Activated naive CD8-positive, alpha-beta T cell treated with anti-CD3 and anti-CD28 coated beads, Interleukin-2, amount 10 ng/mL, durations not matched to agents 7 days and 5 days (primary cell): Measurements from ENCODE around the gene MYPN. TPM values are rescaled to one million over a fixed set of nuclear protein-coding genes. Genes with fewer than 3 reads are reported as not detected.
"Not testable (repeated sequence)": the region's sequence is repeated elsewhere in the genome, so short reads cannot be mapped to it uniquely, and the experiment has no call there.

Experiments
- ATAC-seq: fragments of 150-1000 bp; cut with Tn5 transposase; one replicate; pipeline ENCODE4 v1.10.0; 2021; ENCODE audit warnings: low read depth, moderate library complexity
- POLR2A ChIA-PET: fragments of 350-600 bp; sonication (Branson Sonifier 250); formaldehyde crosslinking; loops from one replicate; lab custom pipeline; 2021; ENCODE audit warnings: antibody characterized with exemption; lab: Charles Lee
- DNase-seq: peaks from one replicate; pipeline ENCODE4 v3.0.0; 2021
- H3K27ac Mint-ChIP-seq: one replicate; pipeline ENCODE4 v1.8.0; 2022; ENCODE audit warnings: mild to moderate bottlenecking, mixed read lengths
- H3K27me3 Mint-ChIP-seq: one replicate; pipeline ENCODE4 v1.8.0; 2022; ENCODE audit warnings: mild to moderate bottlenecking, moderate library complexity, mixed read lengths
- H3K36me3 Mint-ChIP-seq: one replicate; pipeline ENCODE4 v1.8.0; 2021; ENCODE audit warnings: mild to moderate bottlenecking, mixed read lengths
- H3K4me1 Mint-ChIP-seq: one replicate; pipeline ENCODE4 v1.8.0; 2021; ENCODE audit warnings: mixed read lengths
- H3K4me3 Mint-ChIP-seq: one replicate; pipeline ENCODE4 v1.8.0; 2022; ENCODE audit warnings: mild to moderate bottlenecking, moderate library complexity, mixed read lengths
- H3K9me3 Mint-ChIP-seq: one replicate; pipeline ENCODE4 v1.8.0; 2021; ENCODE audit warnings: mixed read lengths
- total RNA-seq, 2 experiments: library from RNA; stranded (reverse); gene quantifications; one replicate each; pipeline ENCODE4 v1.2.3, GENCODE V29; 2021

MYPN gene
- total RNA-seq, 2 experiments from 2014 or later, result not detected

- DNase-seq (no peak), ATAC-seq (no peak)
- Mint-ChIP-seq H3K9me3 (no peaks in the 10 kb centered on the region), H3K4me3 (no peak overlapping the region), H3K27ac (no peak overlapping the region), H3K27me3 (peaks cover 11% of the 10 kb centered on the region), H3K36me3 (no peaks in the 10 kb centered on the region), H3K4me1 (no peaks in the 10 kb centered on the region)
- POLR2A ChIA-PET, result no interaction called here
Observed at GRCh38 chr10:68238371-68238770, 129.1 kb downstream of the MYPN start.

GRCh38 chr10:68239069-68239468 is 129.8 kb downstream of the MYPN start:
- DNase-seq, result no peak
- no peaks in the 10 kb centered on the region for H3K9me3 Mint-ChIP-seq
- H3K4me1 Mint-ChIP-seq, result no peaks in the 10 kb centered on the region
- no peak overlapping the region for H3K27ac Mint-ChIP-seq
- H3K4me3 Mint-ChIP-seq, result no peak overlapping the region
- peaks cover 6% of the 10 kb centered on the region for H3K27me3 Mint-ChIP-seq
- POLR2A ChIA-PET, result no interaction called here
- ATAC-seq, result no peak
- H3K36me3 Mint-ChIP-seq, result no peaks in the 10 kb centered on the region

- Mint-ChIP-seq H3K27ac (no peak overlapping the region), H3K4me1 (no peaks in the 10 kb centered on the region), H3K9me3 (no peaks in the 10 kb centered on the region), H3K4me3 (no peak overlapping the region), H3K36me3 (no peaks in the 10 kb centered on the region), H3K27me3 (peaks cover 6% of the 10 kb centered on the region)
- POLR2A ChIA-PET, result no interaction called here
- no peak for DNase-seq
- no peak for ATAC-seq
Observed at GRCh38 chr10:68239596-68240150, 130.4 kb downstream of the MYPN start.

GRCh38 chr10:68242051-68242450 is 132.8 kb downstream of the MYPN start:
- DNase-seq, result no peak
- H3K27ac Mint-ChIP-seq, result no peak overlapping the region
- POLR2A ChIA-PET, result no interaction called here

GRCh38 chr10:68246397-68246796 is 137.1 kb downstream of the MYPN start:
- H3K9me3 Mint-ChIP-seq, ATAC-seq, POLR2A ChIA-PET, H3K36me3 Mint-ChIP-seq, H3K27ac Mint-ChIP-seq, H3K4me1 Mint-ChIP-seq, H3K4me3 Mint-ChIP-seq, H3K27me3 Mint-ChIP-seq, DNase-seq: not testable (repeated sequence)

More at GRCh38 chr10:68242051-68242450, 132.8 kb downstream of the MYPN start:
- no peak for ATAC-seq
- no peaks in the 10 kb centered on the region for H3K9me3 Mint-ChIP-seq
- no peak overlapping the region for H3K4me3 Mint-ChIP-seq
- no peaks in the 10 kb centered on the region for H3K36me3 Mint-ChIP-seq
- H3K27me3 Mint-ChIP-seq, result peaks cover 6% of the 10 kb centered on the region
- no peaks in the 10 kb centered on the region for H3K4me1 Mint-ChIP-seq

- Mint-ChIP-seq H3K4me1 (peaks cover 4% of the 10 kb centered on the region), H3K27me3 (peaks cover 2% of the 10 kb centered on the region), H3K36me3 (no peaks in the 10 kb centered on the region), H3K9me3 (no peaks in the 10 kb centered on the region), H3K4me3 (no peak overlapping the region), H3K27ac (no peak overlapping the region)
- ATAC-seq (no peak), DNase-seq (no peak)
- POLR2A ChIA-PET, result no interaction called here
Observed at GRCh38 chr10:68247931-68248330, 138.6 kb downstream of the MYPN start.

- POLR2A ChIA-PET, result no interaction called here
- H3K4me3 Mint-ChIP-seq, result no peak overlapping the region
- H3K9me3 Mint-ChIP-seq, result no peaks in the 10 kb centered on the region
- H3K27ac Mint-ChIP-seq, result no peak overlapping the region
- no peak for DNase-seq
- ATAC-seq, result no peak
- H3K4me1 Mint-ChIP-seq, result peaks cover 4% of the 10 kb centered on the region
- H3K27me3 Mint-ChIP-seq, result no peaks in the 10 kb centered on the region
- no peaks in the 10 kb centered on the region for H3K36me3 Mint-ChIP-seq
Observed at GRCh38 chr10:68249297-68249696, 140.0 kb downstream of the MYPN start.

GRCh38 chr10:68251151-68251550 is 141.9 kb downstream of the MYPN start:
- Mint-ChIP-seq H3K9me3 (no peaks in the 10 kb centered on the region), H3K4me3 (no peak overlapping the region), H3K36me3 (no peaks in the 10 kb centered on the region), H3K4me1 (peaks cover 4% of the 10 kb centered on the region), H3K27ac (no peak overlapping the region), H3K27me3 (peaks cover under 1% of the 10 kb centered on the region)
- ATAC-seq, result no peak
- DNase-seq, result no peak
- POLR2A ChIA-PET, result interaction anchor here (0.5 kb wide), 1 partner anchor 433 kb away, joined by 3 read pairs; no protein-coding TSS in a partner anchor

GRCh38 chr10:68251625-68252495 is 142.6 kb downstream of the MYPN start:
- no peak for ATAC-seq
- no peak overlapping the region for H3K27ac Mint-ChIP-seq
- H3K27me3 Mint-ChIP-seq, result peaks cover 7% of the 10 kb centered on the region
- DNase-seq, result no peak
- H3K4me1 Mint-ChIP-seq, result peaks cover 4% of the 10 kb centered on the region
- no peaks in the 10 kb centered on the region for H3K9me3 Mint-ChIP-seq
- H3K4me3 Mint-ChIP-seq, result no peak overlapping the region
- POLR2A ChIA-PET, result no interaction called here
- H3K36me3 Mint-ChIP-seq, result no peaks in the 10 kb centered on the region

GRCh38 chr10:68253346-68253745 is 144.1 kb downstream of the MYPN start:
- Mint-ChIP-seq H3K27me3 (peaks cover 12% of the 10 kb centered on the region), H3K27ac (no peak overlapping the region), H3K4me1 (peaks cover 4% of the 10 kb centered on the region), H3K9me3 (no peaks in the 10 kb centered on the region), H3K36me3 (no peaks in the 10 kb centered on the region), H3K4me3 (no peak overlapping the region)
- ATAC-seq (no peak), DNase-seq (no peak)
- POLR2A ChIA-PET, result no interaction called here

- H3K4me3 Mint-ChIP-seq, result no peak overlapping the region
- POLR2A ChIA-PET, result no interaction called here
Observed at GRCh38 chr10:68261132-68261856, 152.0 kb downstream of the MYPN start.

More at GRCh38 chr10:68261132-68261856, 152.0 kb downstream of the MYPN start:
- ATAC-seq (no peak), DNase-seq (no peak)
- Mint-ChIP-seq H3K36me3 (peaks cover 1% of the 10 kb centered on the region), H3K27ac (no peak overlapping the region), H3K9me3 (peaks cover 7% of the 10 kb centered on the region), H3K4me1 (peaks cover 1% of the 10 kb centered on the region), H3K27me3 (peaks cover 12% of the 10 kb centered on the region)
